ENCODE results near the gene CELSR1. TPM values are rescaled to one million over a fixed set of nuclear protein-coding genes. Genes with fewer than 3 reads are reported as not detected.
"Not testable (repeated sequence)": the region's sequence is repeated elsewhere in the genome, so short reads cannot be mapped to it uniquely, and the experiment has no call there.

CELSR1 gene
- total and polyA plus RNA-seq, 8 donors: 0.75 to 3.2 (median 1.2) TPM

GRCh38 chr22:46518038-46518437 lies 19.4 kb downstream of the CELSR1 start:
- no peaks in the 10 kb centered on the region for H3K36me3 ChIP-seq
- H3K27me3 ChIP-seq: no peaks in the 10 kb centered on the region
- intact Hi-C loops (cut with DNase I): no loop called here
- FAIRE-seq (no peak), DNase-seq (peak in 1 of 6 donors; percentile 22), ATAC-seq (no peak)
- H3K9me3 ChIP-seq: no peaks in the 10 kb centered on the region
- TF ChIP-seq, protein P1, sequence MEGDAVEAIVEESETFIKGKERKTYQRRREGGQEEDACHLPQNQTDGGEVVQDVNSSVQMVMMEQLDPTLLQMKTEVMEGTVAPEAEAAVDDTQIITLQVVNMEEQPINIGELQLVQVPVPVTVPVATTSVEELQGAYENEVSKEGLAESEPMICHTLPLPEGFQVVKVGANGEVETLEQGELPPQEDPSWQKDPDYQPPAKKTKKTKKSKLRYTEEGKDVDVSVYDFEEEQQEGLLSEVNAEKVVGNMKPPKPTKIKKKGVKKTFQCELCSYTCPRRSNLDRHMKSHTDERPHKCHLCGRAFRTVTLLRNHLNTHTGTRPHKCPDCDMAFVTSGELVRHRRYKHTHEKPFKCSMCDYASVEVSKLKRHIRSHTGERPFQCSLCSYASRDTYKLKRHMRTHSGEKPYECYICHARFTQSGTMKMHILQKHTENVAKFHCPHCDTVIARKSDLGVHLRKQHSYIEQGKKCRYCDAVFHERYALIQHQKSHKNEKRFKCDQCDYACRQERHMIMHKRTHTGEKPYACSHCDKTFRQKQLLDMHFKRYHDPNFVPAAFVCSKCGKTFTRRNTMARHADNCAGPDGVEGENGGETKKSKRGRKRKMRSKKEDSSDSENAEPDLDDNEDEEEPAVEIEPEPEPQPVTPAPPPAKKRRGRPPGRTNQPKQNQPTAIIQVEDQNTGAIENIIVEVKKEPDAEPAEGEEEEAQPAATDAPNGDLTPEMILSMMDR (IDR thresholded peaks at IDR 0.05): no peak
- no peak overlapping the region for H3K27ac ChIP-seq
- 86 to 89% methylated on average over 18 of the region's 18 CpGs for WGBS, 2 donors
- no peaks in the 10 kb centered on the region for H3K4me1 ChIP-seq
- no peak overlapping the region for H3K4me3 ChIP-seq

GRCh38 chr22:46517255-46517761 lies 20.1 kb downstream of the CELSR1 start:
- Histone ChIP-seq H3K4me1 (no peaks in the 10 kb centered on the region), H3K36me3 (no peaks in the 10 kb centered on the region), H3K27ac (no peak overlapping the region), H3K4me3 (no peak overlapping the region), H3K27me3 (no peaks in the 10 kb centered on the region), H3K9me3 (no peaks in the 10 kb centered on the region)
- FAIRE-seq (no peak), DNase-seq (no peak), ATAC-seq (no peak)
- 79 to 84% methylated on average over 22 of the region's 22 CpGs for WGBS, 2 donors
- TF ChIP-seq, protein P1 (IDR thresholded peaks at IDR 0.05): no peak
- intact Hi-C loops (cut with DNase I): no loop called here

GRCh38 chr22:46516638-46517037 lies 20.8 kb downstream of the CELSR1 start:
- DNase-seq (no peak), ATAC-seq (no peak), FAIRE-seq (no peak)
- H3K4me3 ChIP-seq: no peak overlapping the region
- TF ChIP-seq, protein P1 (IDR thresholded peaks at IDR 0.05): no peak
- intact Hi-C loops (cut with DNase I): no loop called here
- H3K4me1 ChIP-seq: no peaks in the 10 kb centered on the region
- H3K27me3 ChIP-seq: no peaks in the 10 kb centered on the region
- H3K27ac ChIP-seq: no peak overlapping the region
- H3K36me3 ChIP-seq: no peaks in the 10 kb centered on the region
- H3K9me3 ChIP-seq: no peaks in the 10 kb centered on the region
- 73 to 88% methylated on average over 10 of the region's 10 CpGs for WGBS, 2 donors

GRCh38 chr22:46516112-46516487 lies 21.3 kb downstream of the CELSR1 start:
- ATAC-seq; H3K4me3 ChIP-seq; H3K27ac ChIP-seq; H3K4me1 ChIP-seq; H3K36me3 ChIP-seq; H3K27me3 ChIP-seq; FAIRE-seq; DNase-seq; H3K9me3 ChIP-seq; intact Hi-C loops (cut with DNase I): not testable (repeated sequence)
- WGBS, 2 donors: 98% methylated on average over 3 of the region's 5 CpGs

- 83 to 89% methylated on average over 10 of the region's 10 CpGs for WGBS, 2 donors
Measured at GRCh38 chr22:46515208-46516111, 22.0 kb downstream of the CELSR1 start.

More at GRCh38 chr22:46515208-46516111, 22.0 kb downstream of the CELSR1 start:
- Histone ChIP-seq H3K9me3 (no peaks in the 10 kb centered on the region), H3K36me3 (no peaks in the 10 kb centered on the region), H3K4me1 (no peaks in the 10 kb centered on the region), H3K4me3 (no peak overlapping the region), H3K27me3 (no peaks in the 10 kb centered on the region), H3K27ac (no peak overlapping the region)
- intact Hi-C loops (cut with DNase I): no loop called here
- ATAC-seq (no peak), DNase-seq (peak in 1 of 6 donors; percentile 51), FAIRE-seq (no peak)
- TF ChIP-seq, protein P1 (IDR thresholded peaks at IDR 0.05): no peak

All from pancreas (tissue), 10 donors.